ENCODE data around the gene TCF7L2.

Gene TCF7L2

DNA sequence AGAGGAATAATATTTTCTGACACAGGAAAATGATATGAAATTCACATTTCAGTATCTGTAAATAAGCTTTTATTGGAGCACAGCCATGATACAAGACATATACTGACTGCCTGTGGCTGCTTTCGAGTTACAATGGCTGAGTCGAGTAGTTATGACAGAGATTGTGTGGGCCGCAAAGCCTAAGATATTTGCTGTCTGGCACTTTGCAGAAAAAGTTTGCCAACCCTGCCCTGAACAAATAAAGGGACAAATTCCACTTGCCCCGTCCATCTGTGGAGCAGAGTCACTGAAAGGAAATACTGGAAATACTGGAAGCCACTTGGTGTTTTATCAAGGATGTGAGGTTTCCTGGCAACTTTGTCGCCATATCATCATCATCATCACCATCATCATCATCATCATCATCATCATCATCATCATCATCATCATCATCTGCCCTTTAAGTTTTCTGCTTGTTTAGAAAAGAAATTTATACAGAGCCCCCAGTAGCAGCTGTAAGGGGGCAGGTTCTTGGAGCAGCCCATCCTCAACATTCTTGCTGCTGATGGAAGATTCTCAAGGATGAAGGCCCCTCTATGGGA, 85.8 kb downstream of the TCF7L2 start:
- H4K20me1 ChIP-seq (ENCODE audit: control insufficient read depth, insufficient read depth, low read depth, low read length): peaks cover 4% of the 10 kb centered on the region; the same call in 1 of the 2 replicates

DNA sequence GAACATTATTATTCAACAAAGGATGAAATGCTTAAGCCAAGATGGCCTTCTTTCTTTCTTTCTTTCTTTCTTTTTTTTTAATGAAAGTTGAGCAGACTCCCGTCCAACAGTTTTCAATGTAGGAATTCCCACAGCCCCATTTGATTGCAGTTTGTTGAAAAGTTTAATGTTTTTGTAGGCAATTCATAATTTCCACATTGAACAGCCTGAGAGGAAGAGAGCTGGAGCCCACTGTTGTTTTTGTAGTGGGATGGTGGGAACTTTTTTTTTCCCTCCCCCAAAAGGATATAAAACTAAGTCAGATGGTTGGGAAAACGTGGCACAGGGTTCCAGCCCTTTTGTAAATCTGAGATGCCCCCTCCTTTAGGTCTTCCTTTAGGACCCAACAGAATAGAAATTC, 86.6 kb downstream of the TCF7L2 start:
- no peaks in the 10 kb centered on the region for H3K79me2 ChIP-seq (ENCODE audit: control insufficient read depth, low read length)

More for the DNA sequence above, 85.8 kb downstream of the TCF7L2 start:
- H3K4me1 ChIP-seq (ENCODE audit: control insufficient read depth, low read length): no peaks in the 10 kb centered on the region
- no peaks in the 10 kb centered on the region for H3K9me3 ChIP-seq (ENCODE audit: control insufficient read depth, insufficient read depth, low read length)
- H3K36me3 ChIP-seq (ENCODE audit: control insufficient read depth, low read length): no peaks in the 10 kb centered on the region
- TF ChIP-seq, protein P1, sequence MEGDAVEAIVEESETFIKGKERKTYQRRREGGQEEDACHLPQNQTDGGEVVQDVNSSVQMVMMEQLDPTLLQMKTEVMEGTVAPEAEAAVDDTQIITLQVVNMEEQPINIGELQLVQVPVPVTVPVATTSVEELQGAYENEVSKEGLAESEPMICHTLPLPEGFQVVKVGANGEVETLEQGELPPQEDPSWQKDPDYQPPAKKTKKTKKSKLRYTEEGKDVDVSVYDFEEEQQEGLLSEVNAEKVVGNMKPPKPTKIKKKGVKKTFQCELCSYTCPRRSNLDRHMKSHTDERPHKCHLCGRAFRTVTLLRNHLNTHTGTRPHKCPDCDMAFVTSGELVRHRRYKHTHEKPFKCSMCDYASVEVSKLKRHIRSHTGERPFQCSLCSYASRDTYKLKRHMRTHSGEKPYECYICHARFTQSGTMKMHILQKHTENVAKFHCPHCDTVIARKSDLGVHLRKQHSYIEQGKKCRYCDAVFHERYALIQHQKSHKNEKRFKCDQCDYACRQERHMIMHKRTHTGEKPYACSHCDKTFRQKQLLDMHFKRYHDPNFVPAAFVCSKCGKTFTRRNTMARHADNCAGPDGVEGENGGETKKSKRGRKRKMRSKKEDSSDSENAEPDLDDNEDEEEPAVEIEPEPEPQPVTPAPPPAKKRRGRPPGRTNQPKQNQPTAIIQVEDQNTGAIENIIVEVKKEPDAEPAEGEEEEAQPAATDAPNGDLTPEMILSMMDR (IDR thresholded peaks at IDR 0.05; ENCODE audit: low read depth, low read length, poor library complexity, severe bottlenecking): no peak
- H3K4me2 ChIP-seq (ENCODE audit: low read length): no peak overlapping the region
- no peak overlapping the region for H3K4me3 ChIP-seq (ENCODE audit: low read length)
- no peaks in the 10 kb centered on the region for H3K9me2 ChIP-seq (replicated peaks; ENCODE audit: control insufficient read depth, low read length)
- H3K27ac ChIP-seq (ENCODE audit: low read depth, low read length): no peak overlapping the region
- H3K27me3 ChIP-seq (ENCODE audit: control insufficient read depth, low read length): no peaks in the 10 kb centered on the region
- H3K79me2 ChIP-seq (ENCODE audit: control insufficient read depth, low read length): no peaks in the 10 kb centered on the region
- H3F3A ChIP-seq (ENCODE audit: control insufficient read depth, insufficient read depth): no peaks in the 10 kb centered on the region

DNA sequence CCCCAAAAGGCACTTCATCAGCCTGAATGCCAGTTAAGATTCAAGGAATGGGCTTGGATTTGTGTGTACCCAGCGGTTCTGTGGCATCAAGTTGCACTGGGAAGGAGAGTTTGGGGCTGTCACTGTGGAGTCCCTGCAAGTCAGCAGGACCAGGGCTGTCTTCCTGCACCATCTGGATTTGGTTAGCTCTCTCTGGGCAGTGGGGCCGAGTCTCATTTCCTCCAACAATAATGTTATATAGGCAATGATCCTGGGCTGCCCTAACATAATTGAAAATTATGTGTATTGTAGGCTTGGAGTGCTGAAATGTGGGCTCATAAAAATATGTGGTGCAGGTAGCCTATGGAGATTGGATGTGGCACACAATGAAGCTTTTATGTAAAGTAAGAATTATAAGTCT, 87.2 kb downstream of the TCF7L2 start:
- H3K27ac ChIP-seq (ENCODE audit: low read depth, low read length): no peak overlapping the region
- no peaks in the 10 kb centered on the region for H3F3A ChIP-seq (ENCODE audit: control insufficient read depth, insufficient read depth)
- H3K4me3 ChIP-seq (ENCODE audit: low read length): no peak overlapping the region
- H3K79me2 ChIP-seq (ENCODE audit: control insufficient read depth, low read length): no peaks in the 10 kb centered on the region
- H3K36me3 ChIP-seq (ENCODE audit: control insufficient read depth, low read length): no peaks in the 10 kb centered on the region
- H3K27me3 ChIP-seq (ENCODE audit: control insufficient read depth, low read length): no peaks in the 10 kb centered on the region
- TF ChIP-seq, protein P1 (IDR thresholded peaks at IDR 0.05; ENCODE audit: low read depth, low read length, poor library complexity, severe bottlenecking): no peak
- H3K4me1 ChIP-seq (ENCODE audit: control insufficient read depth, low read length): no peaks in the 10 kb centered on the region
- H3K4me2 ChIP-seq (ENCODE audit: low read length): no peak overlapping the region
- no peaks in the 10 kb centered on the region for H4K20me1 ChIP-seq (ENCODE audit: control insufficient read depth, insufficient read depth, low read depth, low read length)
- H3K9me2 ChIP-seq (replicated peaks; ENCODE audit: control insufficient read depth, low read length): no peaks in the 10 kb centered on the region
- no peaks in the 10 kb centered on the region for H3K9me3 ChIP-seq (ENCODE audit: control insufficient read depth, insufficient read depth, low read length)

More for the DNA sequence above, 86.6 kb downstream of the TCF7L2 start:
- H3K27ac ChIP-seq (ENCODE audit: low read depth, low read length): no peak overlapping the region
- no peak overlapping the region for H3K4me3 ChIP-seq (ENCODE audit: low read length)
- no peaks in the 10 kb centered on the region for H3K27me3 ChIP-seq (ENCODE audit: control insufficient read depth, low read length)
- TF ChIP-seq, protein P1 (IDR thresholded peaks at IDR 0.05; ENCODE audit: low read depth, low read length, poor library complexity, severe bottlenecking): no peak
- TF ChIP-seq EZH2phosphoT487 (IDR thresholded peaks at IDR 0.05; ENCODE audit: borderline replicate concordance, low read length): no peak
- H3K36me3 ChIP-seq (ENCODE audit: control insufficient read depth, low read length): no peaks in the 10 kb centered on the region
- no peaks in the 10 kb centered on the region for H3F3A ChIP-seq (ENCODE audit: control insufficient read depth, insufficient read depth)
- no peaks in the 10 kb centered on the region for H3K9me2 ChIP-seq (replicated peaks; ENCODE audit: control insufficient read depth, low read length)
- H3K4me1 ChIP-seq (ENCODE audit: control insufficient read depth, low read length): no peaks in the 10 kb centered on the region
- peaks cover 3% of the 10 kb centered on the region; the same call in 1 of the 2 replicates for H4K20me1 ChIP-seq (ENCODE audit: control insufficient read depth, insufficient read depth, low read depth, low read length)
- no peak overlapping the region for H3K4me2 ChIP-seq (ENCODE audit: low read length)
- H3K9me3 ChIP-seq (ENCODE audit: control insufficient read depth, insufficient read depth, low read length): no peaks in the 10 kb centered on the region

Data from DOHH2 (cell line).